ENCODE results near the gene MUCL3.

Gene MUCL3

GRCh38 chr6:30970946-30971345 is 30.2 kb downstream of the MUCL3 start:
- DNase-seq (ENCODE audit: insufficient read length, low spot score) (no peak), FAIRE-seq (no peak)
- TF ChIP-seq CTCF (IDR thresholded peaks at IDR 0.05; ENCODE audit: insufficient read depth, missing control alignments) = no peak

- FAIRE-seq (no peak), DNase-seq (ENCODE audit: insufficient read length, low spot score) (no peak)
- TF ChIP-seq CTCF (IDR thresholded peaks at IDR 0.05; ENCODE audit: insufficient read depth, missing control alignments) = no peak
These were observed 32.0 kb downstream of the MUCL3 start for GRCh38 chr6:30972816-30973215.

GRCh38 chr6:30974490-30975252 is 33.9 kb downstream of the MUCL3 start:
- no peak for DNase-seq (ENCODE audit: insufficient read length, low spot score)
- no peak for FAIRE-seq
- no peak for TF ChIP-seq CTCF (IDR thresholded peaks at IDR 0.05; ENCODE audit: insufficient read depth, missing control alignments)

- no peak for FAIRE-seq
- TF ChIP-seq CTCF (IDR thresholded peaks at IDR 0.05; ENCODE audit: insufficient read depth, missing control alignments) = no peak
- DNase-seq (ENCODE audit: insufficient read length, low spot score) = no peak
These were observed 38.4 kb downstream of the MUCL3 start for GRCh38 chr6:30979141-30979540.

- no peak for TF ChIP-seq CTCF (IDR thresholded peaks at IDR 0.05; ENCODE audit: insufficient read depth, missing control alignments)
- FAIRE-seq = no peak
- no peak for DNase-seq (ENCODE audit: insufficient read length, low spot score)
These were observed 38.9 kb downstream of the MUCL3 start for GRCh38 chr6:30979690-30980089.

GRCh38 chr6:30981942-30982772 is 41.4 kb downstream of the MUCL3 start:
- FAIRE-seq (no peak), DNase-seq (ENCODE audit: insufficient read length, low spot score) (no peak)
- no peak for TF ChIP-seq CTCF (IDR thresholded peaks at IDR 0.05; ENCODE audit: insufficient read depth, missing control alignments)

GRCh38 chr6:30983439-30983838 is 42.7 kb downstream of the MUCL3 start, which contains the start of gene MUC21:
Gene MUC21, plus strand, starts transcription at chr6:30983718. Its CDS starts 241 bp downstream, at chr6:30983959.
- FAIRE-seq (no peak), DNase-seq (ENCODE audit: insufficient read length, low spot score) (no peak)
- no peak for TF ChIP-seq CTCF (IDR thresholded peaks at IDR 0.05; ENCODE audit: insufficient read depth, missing control alignments)
